Chondrocyte (in vitro differentiated cells): ENCODE measurements around the gene SAMM50. TPM values are rescaled to one million over a fixed set of nuclear protein-coding genes. Genes with fewer than 3 reads are reported as not detected.

ENCODE experiments used
- DNase-seq: peaks from one replicate; pipeline ENCODE4 v3.0.0; 2021; ENCODE audit warnings: mixed read lengths, low spot score
- H3K27ac Mint-ChIP-seq: one replicate; pipeline ENCODE4 v1.8.0; 2021; ENCODE audit warnings: mild to moderate bottlenecking, moderate library complexity, mixed read lengths; ENCODE audit not compliant: unreplicated experiment
- H3K27me3 Mint-ChIP-seq: 2 replicates; pipeline ENCODE4 v1.8.0; 2021; ENCODE audit warnings: low read depth, mixed read lengths
- H3K36me3 Mint-ChIP-seq: 2 replicates; pipeline ENCODE4 v1.8.0; 2021; ENCODE audit warnings: low read depth, mixed read lengths
- H3K4me1 Mint-ChIP-seq: 2 replicates; pipeline ENCODE4 v1.8.0; 2021; ENCODE audit warnings: low read depth, mild to moderate bottlenecking, mixed read lengths
- H3K4me3 Mint-ChIP-seq: one replicate; pipeline ENCODE4 v1.8.0; 2021; ENCODE audit warnings: mild to moderate bottlenecking, moderate library complexity, mixed read lengths; ENCODE audit not compliant: unreplicated experiment
- H3K9me3 Mint-ChIP-seq: 2 replicates; pipeline ENCODE4 v1.8.0; 2021; ENCODE audit warnings: low read depth, mixed read lengths
- CTCF ChIP-seq: fragments of 200-600 bp; sonication (generic); IDR thresholded peaks from 2 replicates; pipeline ENCODE4 v1.5.0; 2021; ENCODE audit warnings: antibody characterized with exemption, mild to moderate bottlenecking, moderate library complexity
- total RNA-seq: library from RNA; stranded (reverse); gene quantifications from 3 replicates; pipeline ENCODE4 v1.2.1, GENCODE V29; 2021

Gene SAMM50
- total RNA-seq, 1 donor from 2014 or later = 34.2 TPM

GRCh38 chr22:44002997-44003396 lies 47.8 kb downstream of the SAMM50 start:
- peaks cover 18% of the 10 kb centered on the region for H3K36me3 Mint-ChIP-seq
- TF ChIP-seq CTCF = no peak
- no peak overlapping the region for H3K4me3 Mint-ChIP-seq

GRCh38 chr22:44003405-44004103 lies 48.3 kb downstream of the SAMM50 start:
- Mint-ChIP-seq H3K27ac (no peak overlapping the region), H3K4me1 (peaks cover 2% of the 10 kb centered on the region)

More at GRCh38 chr22:44002997-44003396, 47.8 kb downstream of the SAMM50 start:
- H3K27me3 Mint-ChIP-seq = no peaks in the 10 kb centered on the region
- H3K27ac Mint-ChIP-seq = no peak overlapping the region
- no peaks in the 10 kb centered on the region for H3K9me3 Mint-ChIP-seq
- no peak for DNase-seq
- H3K4me1 Mint-ChIP-seq = peaks cover 2% of the 10 kb centered on the region

GRCh38 chr22:44004104-44004460 lies 48.8 kb downstream of the SAMM50 start:
- TF ChIP-seq CTCF = no peak
- H3K36me3 Mint-ChIP-seq = peaks cover 10% of the 10 kb centered on the region
- no peaks in the 10 kb centered on the region for H3K9me3 Mint-ChIP-seq
- H3K27me3 Mint-ChIP-seq = no peaks in the 10 kb centered on the region
- no peak overlapping the region for H3K27ac Mint-ChIP-seq
- no peak overlapping the region for H3K4me3 Mint-ChIP-seq
- H3K4me1 Mint-ChIP-seq = peaks cover 2% of the 10 kb centered on the region
- no peak for DNase-seq

More at GRCh38 chr22:44003405-44004103, 48.3 kb downstream of the SAMM50 start:
- peak; percentile 35 for TF ChIP-seq CTCF
- Mint-ChIP-seq H3K9me3 (no peaks in the 10 kb centered on the region), H3K36me3 (peaks cover 14% of the 10 kb centered on the region), H3K27me3 (no peaks in the 10 kb centered on the region), H3K4me3 (no peak overlapping the region)
- DNase-seq = no peak

- peaks cover 2% of the 10 kb centered on the region for H3K4me1 Mint-ChIP-seq
- no peak for TF ChIP-seq CTCF
- no peak for DNase-seq
- no peaks in the 10 kb centered on the region for H3K9me3 Mint-ChIP-seq
- no peak overlapping the region for H3K27ac Mint-ChIP-seq
- H3K4me3 Mint-ChIP-seq = no peak overlapping the region
- no peaks in the 10 kb centered on the region for H3K27me3 Mint-ChIP-seq
- H3K36me3 Mint-ChIP-seq = peaks cover 10% of the 10 kb centered on the region
Measured at GRCh38 chr22:44005524-44005923, 50.3 kb downstream of the SAMM50 start.

- no peaks in the 10 kb centered on the region for H3K9me3 Mint-ChIP-seq
- no peak for DNase-seq
- peaks cover 3% of the 10 kb centered on the region for H3K36me3 Mint-ChIP-seq
- no peaks in the 10 kb centered on the region for H3K27me3 Mint-ChIP-seq
- no peak for TF ChIP-seq CTCF
- no peak overlapping the region for H3K4me3 Mint-ChIP-seq
- H3K27ac Mint-ChIP-seq = no peak overlapping the region
- no peaks in the 10 kb centered on the region for H3K4me1 Mint-ChIP-seq
Measured at GRCh38 chr22:44012162-44012561, 56.9 kb downstream of the SAMM50 start.
